NCI-H1694 (cell line): ENCODE measurements around the gene KIF4A.
"Not testable (repeated sequence)": the region's sequence is repeated elsewhere in the genome, so short reads cannot be mapped to it uniquely, and the experiment has no call there.

ENCODE experiments used
- DNase-seq: peaks from one replicate; lab custom pipeline; 2025; lab: John Stamatoyannopoulos, UW

Gene KIF4A

DNA sequence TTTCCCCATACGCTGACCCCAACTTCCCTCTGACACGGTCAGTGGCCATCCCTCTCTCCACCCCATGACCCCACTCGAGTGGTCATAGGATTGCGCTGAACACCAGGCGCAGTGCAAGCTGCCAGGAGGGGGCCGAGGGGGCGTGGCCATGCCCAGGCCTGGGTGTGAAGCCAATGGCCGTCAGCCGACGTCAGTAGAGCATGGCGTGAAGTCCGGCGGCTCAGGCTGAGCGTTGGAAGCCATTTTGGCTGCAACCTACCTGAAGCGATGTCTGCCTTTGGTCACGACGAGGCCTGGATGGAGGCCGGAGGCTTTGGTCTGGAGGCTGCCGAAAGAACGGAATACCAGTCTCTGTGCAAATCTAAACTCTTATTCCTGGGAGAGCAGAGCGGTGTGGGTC lies 8.0 kb upstream of the KIF4A start, which contains the start of gene RAB41:
RAB41 (plus strand) TSS at position 222 of the 400 bp plus-strand sequence; CDS start at position 268, 46 bp downstream.
- no peak for DNase-seq

DNA sequence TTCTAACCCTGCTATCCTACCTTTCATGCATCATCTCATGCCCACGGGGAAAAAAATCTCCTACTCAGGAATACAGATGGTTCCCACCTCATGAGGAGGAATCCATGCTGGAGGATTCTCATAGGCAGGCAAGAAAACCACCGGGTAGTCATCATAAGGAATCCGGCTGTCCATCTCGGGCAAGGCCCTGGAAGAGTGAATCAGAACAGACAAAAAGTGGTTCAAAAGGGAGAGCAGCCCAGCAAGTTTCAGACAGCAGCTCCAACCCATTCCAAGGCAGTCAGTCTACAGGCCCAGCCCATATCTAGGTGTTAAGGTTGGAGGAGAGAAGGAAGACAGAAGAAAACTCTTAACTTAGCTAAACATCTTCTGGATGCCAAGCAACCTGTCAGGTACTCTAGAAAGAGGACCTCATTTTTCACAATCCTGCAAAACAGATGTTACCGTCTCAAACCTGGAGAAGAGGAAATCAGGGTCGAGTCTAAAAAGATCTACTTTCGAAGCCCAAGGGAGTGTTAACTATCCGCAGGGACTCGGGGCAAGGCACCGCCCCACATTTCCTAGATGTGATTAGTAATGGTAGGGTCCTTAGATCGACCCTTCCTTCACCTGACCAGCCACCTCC lies 624 bp upstream of the KIF4A start:
- no peak for DNase-seq

DNA sequence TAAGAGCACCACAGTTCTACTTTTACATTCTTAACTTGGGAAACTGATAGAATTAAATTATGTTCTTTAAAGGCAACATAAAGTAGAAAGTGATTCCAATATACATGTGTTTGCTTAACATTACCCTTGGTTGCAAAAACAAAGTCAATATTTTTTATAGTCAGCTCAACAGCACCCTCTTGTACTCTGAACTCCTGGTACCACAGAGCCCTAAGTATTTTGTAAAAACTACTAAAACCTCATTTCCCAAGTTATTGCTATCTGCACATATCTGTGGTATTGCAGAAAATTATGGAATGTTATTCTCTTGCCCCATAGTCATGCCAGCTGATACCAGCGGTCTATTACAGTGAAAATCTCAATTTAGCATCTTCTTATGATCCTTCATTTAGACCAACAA lies 2.9 kb downstream of the KIF4A start:
- DNase-seq: no peak

DNA sequence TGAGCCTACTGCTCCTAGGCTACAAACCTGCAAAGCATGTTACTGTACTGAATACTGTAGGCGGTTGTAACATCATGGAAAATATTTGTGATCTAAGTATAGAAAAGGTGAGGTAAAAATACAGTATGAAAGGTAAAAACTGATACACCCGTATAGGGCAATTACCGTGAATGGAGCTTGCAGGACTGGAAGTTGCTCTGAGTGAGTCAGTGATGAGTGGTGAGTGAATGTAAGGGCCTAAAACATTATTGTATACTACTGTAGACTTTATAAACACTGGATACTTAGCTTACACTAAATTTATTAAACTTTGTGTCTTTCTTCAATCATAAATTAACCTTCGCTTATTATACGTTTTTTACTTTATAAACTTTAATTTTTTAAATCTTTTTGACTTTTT lies 3.7 kb downstream of the KIF4A start:
- no peak for DNase-seq

DNA sequence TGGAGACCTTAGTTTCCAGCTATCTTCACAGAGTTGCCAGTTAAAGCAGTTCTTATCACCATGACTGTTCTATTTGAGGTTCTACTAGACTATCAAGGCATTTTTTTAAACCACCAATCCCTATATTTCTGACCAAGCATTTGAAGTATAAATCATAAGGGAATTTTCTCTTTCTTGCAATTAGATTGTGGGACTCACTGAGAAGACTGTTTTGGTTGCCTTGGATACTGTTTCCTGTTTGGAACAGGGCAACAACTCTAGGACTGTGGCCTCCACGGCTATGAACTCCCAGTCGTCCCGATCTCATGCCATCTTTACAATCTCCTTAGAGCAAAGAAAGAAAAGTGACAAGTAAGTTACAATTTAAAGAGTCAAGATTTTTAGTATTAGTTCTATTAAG lies 11.8 kb downstream of the KIF4A start:
- DNase-seq: no peak

DNA sequence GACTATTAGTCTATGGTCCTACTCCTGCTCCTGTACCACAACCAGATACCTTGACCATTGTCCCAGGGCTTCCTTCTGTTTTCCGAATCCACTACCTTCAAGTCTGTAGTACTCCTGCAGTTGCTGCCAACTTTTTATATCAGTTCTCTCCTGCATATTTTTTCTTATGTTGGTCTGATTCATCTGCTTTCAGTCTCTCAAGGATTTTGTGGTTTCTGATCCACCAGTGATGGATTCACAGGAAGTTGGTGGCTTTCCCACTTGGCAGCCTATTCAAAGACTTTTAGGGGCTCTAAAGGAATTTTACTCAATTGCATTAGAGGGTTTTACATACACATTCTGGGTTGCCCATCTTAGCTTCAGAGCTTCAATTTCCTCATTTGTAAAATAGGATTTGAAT lies 23.6 kb downstream of the KIF4A start:
- no peak for DNase-seq

DNA sequence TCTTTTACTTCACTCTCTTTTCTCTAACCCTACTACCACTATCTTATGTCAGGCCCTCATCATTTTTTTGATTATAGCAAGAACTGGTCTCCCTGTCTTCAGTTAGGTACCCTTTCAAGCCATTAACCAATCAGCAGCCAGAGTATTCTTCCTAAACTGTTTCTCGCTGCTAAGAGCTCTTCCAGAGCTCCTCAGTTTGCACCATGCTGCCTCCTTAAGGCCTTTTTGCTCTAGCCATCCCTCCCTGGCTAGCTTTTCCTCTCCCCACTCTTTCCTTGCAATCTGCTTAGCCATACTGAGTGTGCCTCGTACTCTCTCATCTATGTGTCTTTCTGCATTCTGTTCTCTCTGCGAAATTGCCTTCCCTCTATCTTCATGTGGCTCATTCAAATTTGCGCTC lies 32.9 kb downstream of the KIF4A start:
- no peak for DNase-seq

DNA sequence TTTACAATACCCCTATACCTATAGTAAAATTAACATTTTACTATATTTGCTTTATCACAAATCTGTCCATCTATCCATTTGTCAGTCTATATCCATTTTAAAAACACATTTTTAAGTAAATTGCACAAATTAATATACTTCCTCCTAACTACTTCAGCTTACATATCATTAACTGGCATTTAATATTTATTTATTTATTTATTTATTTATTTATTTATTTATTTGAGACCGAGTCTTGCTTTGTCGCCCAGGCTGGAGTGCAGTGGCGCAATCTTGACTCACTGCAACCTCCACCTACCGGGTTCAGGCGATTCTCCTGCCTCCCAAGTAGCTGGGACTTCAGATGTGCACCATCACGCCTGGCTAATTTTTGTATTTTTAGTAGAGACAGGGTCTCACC lies 33.7 kb downstream of the KIF4A start:
- DNase-seq: not testable (repeated sequence)

DNA sequence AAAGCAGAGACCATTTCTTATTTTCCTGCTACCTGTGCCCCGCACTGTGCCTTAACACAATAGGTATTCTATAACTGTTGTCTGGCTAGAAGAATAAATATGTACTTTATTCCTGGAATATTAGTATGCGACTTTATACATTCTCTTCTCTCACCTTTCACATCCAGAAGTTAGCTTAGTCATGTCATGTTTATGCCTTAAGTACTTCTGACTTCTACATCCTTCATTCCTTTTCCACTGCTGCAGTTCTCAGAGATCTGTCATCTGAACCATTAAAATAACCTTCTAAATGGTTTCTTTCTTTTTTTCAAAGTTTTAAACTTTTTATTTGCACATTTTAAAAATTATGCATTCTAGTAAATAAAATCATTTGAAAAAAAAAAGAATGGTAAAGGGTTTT lies 34.4 kb downstream of the KIF4A start:
- no peak for DNase-seq

DNA sequence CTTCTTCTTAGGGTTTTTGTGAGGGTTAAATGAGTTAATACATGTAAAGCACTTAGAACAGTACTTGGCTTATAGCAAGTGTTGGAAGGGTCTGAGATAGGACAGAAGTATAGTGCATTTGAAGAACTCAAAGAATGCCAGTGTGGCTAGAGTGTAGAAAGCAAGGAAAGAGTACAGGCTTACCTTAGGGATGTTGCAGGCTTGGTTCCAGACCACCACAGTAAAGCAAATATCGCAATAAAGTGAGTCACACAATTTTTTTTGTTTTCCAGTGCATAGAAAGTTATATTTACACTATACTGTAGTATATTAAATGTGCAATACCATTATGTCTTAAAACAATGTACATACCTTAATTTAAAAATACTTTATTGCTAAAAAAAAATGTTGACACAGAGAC lies 41.3 kb downstream of the KIF4A start:
- no peak for DNase-seq

DNA sequence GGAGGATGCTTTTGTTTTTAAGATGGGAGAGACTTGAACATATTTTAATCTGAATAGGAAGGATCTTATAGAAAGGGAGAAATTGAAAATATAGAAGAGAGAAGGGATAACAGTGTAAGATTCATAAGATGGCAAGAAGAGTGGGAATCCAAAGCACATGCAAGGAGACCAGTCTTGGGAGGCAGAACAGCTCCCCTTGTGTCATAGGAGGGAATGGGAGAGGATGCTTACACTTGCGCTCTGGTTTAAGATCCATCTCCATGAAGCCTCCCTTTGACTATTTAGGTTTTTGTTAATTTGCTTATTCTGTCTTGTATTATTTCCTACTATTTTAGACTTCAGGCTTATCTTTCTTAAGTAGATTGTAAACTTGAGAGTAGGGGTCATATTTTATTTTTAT lies 42.7 kb downstream of the KIF4A start:
- DNase-seq: no peak

DNA sequence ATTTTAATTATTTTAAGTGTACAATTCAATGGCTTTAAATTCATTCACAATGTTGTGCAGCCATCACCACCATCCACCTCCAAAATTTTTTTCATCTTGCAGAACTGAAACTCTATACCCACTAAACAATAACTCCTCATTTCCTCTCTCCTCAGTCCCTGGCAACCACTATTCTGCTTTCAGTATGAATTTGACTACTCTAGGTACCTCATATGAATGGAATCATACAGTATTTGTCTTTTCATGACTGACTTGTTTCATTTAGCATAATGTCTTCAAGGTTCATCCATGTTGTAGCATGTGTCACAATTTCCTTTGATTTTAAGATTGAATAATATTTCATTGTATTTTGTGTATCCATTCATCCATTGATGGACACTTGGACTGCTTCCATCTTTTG lies 46.9 kb downstream of the KIF4A start:
- DNase-seq: no peak

DNA sequence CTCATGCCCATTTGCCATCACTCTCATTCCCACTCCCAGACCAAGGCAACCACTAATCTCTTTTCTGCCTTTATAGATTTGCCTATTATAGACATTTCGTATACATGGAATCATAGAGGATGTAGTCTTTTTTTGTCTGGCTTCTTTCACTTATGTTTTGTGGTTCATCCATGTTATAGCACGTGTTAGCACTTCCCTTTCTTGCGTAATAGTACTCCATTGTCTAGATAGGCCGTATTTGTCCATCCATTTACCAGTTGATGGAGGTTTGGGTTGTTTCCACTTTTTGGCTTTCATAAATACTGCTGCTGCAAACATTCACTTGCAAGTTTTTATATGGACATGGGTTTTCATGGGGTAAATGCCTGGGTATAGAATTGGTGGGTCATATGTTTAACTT lies 48.4 kb downstream of the KIF4A start:
- DNase-seq: no peak

DNA sequence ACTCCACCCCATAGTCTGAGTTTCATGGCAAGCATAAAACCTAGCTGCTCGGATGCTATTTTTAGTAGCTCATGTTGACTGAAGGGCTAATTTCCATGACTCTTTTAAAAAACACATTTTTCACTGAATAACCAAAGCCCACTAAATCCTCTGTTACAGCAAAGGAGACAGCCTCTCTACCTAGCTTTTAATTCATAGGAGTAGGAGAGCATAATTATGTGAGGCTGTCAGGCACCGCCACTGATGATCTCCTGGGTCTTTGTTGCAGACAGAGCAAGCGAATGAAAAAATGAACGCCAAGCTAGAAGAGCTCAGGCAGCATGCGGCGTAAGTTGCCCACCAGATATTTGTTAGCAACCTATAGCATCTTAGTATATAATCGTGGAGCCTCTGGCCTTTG lies 53.5 kb downstream of the KIF4A start:
- no peak for DNase-seq

DNA sequence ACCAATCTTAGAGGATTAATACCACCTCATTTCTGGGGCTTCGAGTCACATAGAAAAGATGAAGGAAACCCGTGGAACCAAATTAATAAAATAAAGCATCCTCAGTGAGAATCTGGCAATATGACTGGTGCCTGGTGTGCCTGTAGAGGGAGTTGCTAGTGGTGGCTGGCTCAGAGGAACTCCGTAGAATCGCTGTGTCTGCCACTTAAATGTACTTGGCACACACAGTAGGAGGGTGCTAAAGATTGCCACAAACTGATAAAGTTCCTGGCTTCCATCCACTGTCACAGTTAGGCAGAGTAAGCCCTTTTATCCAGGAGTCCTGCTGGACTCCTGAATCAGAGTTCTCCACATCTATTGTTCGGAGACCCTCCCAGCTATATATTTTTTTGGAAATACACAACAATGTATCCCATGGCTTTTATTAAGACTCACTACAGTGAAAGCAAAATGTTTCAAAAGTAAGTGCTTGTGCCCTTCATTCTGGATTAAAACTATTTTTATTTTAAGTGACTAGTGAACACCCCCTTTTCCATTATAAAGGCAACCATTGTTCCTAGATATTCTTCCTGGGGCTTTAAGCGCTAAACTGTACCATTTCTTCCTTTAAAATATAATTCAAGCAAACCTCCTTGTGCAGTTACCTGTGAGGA lies 56.6 kb downstream of the KIF4A start:
- no peak for DNase-seq

DNA sequence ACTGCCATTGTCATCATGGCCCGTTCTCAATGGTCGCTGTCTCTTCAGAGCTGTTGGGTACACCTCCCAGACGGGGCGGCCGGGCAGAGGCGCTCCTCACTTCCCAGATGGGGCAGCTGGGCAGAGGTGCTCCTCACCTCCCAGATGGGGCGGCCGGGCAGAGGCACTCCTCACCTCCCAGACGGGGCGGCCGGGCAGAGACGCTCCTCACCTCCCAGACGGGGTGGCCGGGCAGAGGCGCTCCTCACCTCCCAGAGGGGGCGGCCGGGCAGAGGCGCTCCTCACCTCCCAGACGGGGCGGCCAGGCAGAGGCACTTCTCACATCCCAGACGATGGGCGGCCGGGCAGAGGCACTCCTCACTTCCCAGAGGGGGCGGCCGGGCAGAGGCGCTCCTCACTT lies 58.9 kb downstream of the KIF4A start:
- DNase-seq: not testable (repeated sequence)

DNA sequence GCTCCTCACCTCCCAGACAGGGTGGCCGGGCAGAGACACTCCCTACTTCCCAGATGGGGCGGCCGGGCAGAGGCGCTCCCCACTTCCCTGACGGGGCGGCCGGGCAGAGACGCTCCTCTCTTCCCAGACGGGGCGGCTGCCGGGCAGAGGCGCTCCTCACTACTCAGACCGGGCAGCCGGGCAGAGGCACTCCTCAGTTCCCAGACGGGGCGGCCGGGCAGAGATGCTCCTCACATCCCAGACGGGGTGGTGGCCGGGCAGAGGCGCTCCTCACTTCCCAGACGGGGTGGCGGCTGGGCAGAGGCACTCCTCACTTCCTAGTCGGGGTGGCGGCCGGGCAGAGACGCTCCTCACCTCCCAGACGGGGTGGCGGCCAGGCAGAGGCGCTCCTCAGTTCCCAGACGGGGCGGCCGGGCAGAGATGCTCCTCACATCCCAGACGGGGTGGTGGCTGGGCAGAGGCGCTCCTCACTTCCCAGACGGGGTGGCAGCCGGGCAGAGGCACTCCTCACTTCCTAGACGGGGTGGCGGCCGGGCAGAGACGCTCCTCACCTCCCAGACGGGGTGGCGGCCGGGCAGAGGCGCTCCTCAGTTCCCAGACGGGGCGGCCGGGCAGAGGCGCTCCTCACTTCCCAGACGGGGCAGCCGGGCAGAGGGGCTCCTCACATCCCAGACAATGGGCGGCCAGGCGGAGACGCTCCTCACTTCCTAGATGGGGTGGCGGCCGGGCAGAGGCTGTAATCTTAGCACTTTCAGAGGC lies 59.6 kb downstream of the KIF4A start:
- not testable (repeated sequence) for DNase-seq

DNA sequence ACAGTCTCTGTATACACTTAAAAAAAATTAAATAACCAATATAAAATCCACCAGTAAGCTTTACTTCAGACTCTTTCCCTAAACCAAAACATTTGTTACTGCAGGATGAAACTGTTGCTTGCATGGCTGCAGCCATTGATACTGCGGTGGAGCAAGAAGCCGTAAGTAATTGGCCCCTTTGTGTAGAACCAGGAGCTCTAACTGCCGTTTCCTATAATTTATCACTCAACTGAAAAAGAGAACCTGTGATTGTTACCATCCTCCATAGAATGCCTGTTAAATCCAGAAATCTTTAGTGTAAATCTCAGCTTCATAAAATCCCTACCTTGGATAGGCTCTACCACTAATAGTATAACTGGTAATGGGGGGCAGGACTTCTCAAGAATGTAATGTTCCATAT lies 62.6 kb downstream of the KIF4A start:
- DNase-seq: no peak

DNA sequence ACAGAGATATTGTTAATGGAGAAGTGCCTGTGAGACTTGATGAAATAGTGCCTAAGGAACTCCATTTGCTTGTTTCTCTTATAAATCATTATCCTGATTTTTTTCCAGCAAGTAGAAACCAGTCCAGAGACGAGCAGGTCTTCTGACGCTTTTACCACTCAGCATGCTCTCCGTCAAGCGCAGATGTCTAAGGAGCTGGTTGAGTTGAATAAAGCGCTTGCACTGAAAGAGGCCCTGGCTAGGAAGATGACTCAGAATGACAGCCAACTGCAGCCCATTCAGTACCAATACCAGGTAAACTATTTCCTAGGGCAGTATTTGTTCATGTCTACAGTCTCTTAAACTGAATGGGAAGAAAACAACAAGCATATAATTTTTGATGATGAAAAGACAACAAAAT lies 63.6 kb downstream of the KIF4A start:
- no peak for DNase-seq

DNA sequence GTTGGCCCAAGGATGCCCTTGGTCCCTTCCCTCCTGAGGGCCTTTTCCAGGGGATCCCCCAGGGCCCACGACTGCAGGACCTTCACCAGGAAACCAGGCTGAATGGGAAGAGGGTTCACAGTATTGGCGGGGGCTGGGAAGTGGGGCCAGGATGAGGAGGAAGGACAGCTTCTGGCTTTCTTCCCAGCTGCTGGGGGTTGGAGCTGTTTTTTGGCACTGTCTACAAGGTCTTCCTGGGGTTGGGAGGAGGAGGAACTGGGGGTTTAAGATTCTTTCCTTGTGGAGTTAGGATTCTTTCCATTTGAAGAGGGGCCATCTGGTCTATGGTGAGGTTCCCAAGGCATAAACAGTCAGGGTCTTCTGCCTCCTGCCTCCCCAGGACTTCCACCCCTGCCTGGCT lies 64.8 kb downstream of the KIF4A start:
- no peak for DNase-seq

DNA sequence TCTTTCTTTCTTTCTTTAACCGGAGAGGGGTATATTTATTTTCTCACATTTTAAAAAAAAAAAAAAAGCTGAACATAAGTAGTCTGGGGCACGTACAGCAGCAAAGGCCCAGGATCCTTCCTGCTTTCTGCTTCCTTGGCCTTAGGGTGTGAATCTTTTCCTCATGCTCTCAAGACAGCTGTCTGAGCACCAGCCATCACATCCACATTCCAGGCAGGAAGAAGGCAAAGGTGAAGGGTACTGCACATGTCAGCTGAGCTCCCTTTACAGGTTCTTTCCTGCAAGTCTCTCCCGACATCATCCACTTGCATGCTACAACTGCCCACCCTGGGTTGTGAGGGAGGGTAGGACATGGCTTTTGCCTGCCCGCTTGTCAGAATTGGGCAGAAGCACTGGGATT lies 69.6 kb downstream of the KIF4A start:
- no peak for DNase-seq

DNA sequence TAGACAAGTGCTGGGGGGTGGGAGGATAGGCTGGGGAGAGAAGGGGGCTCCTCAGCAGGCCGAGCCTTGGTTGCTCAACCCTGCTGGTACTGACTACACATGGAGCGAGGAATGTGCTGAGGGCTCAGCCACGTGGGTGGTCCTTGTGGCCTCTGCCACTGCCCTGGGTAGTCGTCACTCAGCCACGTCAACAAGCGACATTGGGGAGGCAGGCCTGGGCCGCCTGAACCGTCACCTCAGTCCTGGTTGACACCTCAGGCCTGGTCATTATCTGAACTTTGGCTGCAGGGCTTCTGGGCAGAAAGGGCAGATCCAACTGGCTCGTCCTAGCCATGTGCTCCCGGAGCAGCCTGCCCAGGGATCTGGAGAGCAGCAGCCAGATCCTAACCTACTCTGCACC lies 70.5 kb downstream of the KIF4A start:
- no peak for DNase-seq

DNA sequence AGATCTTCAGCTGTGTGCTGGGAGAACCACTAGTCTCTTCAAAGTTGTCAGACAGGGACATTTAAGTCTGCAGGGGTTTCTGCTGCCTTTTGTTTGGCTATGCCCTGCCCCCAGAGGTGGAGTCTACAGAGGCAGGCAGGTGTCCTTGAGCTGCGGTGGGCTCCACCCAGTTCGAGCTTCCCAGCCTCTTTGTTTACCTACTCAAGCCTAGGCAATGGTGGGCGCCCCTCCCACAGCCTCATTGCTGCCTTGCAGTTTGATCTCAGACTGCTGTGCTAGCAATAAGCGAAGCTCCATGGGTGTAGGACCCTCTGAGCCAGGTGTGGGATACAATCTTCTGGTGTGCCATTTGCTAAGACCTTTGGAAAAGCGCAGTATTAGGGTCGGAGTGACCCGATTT lies 78.8 kb downstream of the KIF4A start:
- not testable (repeated sequence) for DNase-seq
